ENCODE data around the gene BTRC. TPM values are rescaled to one million over a fixed set of nuclear protein-coding genes. Genes with fewer than 3 reads are reported as not detected.

BTRC gene
- total and polyA plus RNA-seq, 2 donors (not counting 3 experiments of a cell fraction or from before 2014, with no cell fraction given) = 11.6 to 18.5 TPM

DNA sequence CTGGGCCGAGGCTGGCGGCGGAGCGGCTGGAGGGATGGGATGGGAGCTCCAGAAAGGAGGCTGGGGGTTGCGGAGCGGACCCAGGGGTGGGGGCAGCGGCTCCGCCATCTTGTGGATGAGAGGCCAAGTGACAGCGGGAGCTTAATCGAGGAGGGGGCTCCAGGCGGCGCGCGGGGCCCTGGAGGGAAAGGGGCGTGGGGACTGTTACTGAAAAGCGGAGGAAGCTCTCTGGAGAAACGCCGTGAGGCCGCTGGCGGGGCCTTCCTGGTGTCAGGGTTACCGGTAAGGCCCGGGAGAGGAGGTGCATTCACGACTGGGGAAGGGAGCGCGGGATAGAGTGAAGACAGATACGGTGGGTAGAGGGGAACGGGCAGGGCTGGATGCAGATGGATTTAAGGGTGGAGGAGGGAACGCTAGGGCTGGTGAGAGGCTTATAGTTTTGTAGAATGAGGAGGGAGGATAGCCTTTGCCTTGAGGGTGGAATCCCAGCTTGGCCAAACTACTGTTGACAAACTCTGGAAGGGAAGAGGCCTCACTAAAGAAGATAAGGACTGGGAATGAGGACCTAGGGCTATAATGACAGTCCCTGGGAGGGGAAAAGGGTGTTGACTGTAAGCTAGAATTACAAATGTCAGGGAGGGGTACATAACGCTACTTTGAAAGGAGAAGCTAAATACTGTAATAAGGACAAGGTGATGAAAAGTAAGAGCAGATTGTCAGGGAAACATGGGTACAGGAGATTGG lies 535 bp downstream of the BTRC start:
- Histone ChIP-seq H3K9me3 (replicated peaks; ENCODE audit: control insufficient read depth, insufficient read depth, low read length) (no peaks in the 10 kb centered on the region), H3K27ac (ENCODE audit: insufficient read depth, low read depth, low read length) (peak overlapping the region; percentile 61), H3K36me3 (ENCODE audit: control insufficient read depth in 2 of 2, extremely low read depth in 1 of 2, insufficient read depth in 2 of 2, low read length in 2 of 2) (no peaks in the 10 kb centered on the region), H3K9ac (replicated peaks; ENCODE audit: extremely low read depth, insufficient read depth, low read length) (peak overlapping the region; percentile 73), H3K4me3 (replicated peaks in 1 of 3; ENCODE audit: insufficient read depth in 1 of 3, low read depth in 1 of 3, low read length in 3 of 3) (peak overlapping the region; percentile 73 to 97 (median 76)), H3K4me2 (ENCODE audit: insufficient read depth, low read length) (peak overlapping the region; percentile 91), H3K27me3 (ENCODE audit: control insufficient read depth in 2 of 2, insufficient read depth in 2 of 2, low read length in 2 of 2) (peaks cover 2 to 6% of the 10 kb centered on the region in 2 experiments), H4K20me1 (replicated peaks; ENCODE audit: control insufficient read depth, extremely low read depth, insufficient read depth, low read length) (no peaks in the 10 kb centered on the region), H3K9me1 (replicated peaks; ENCODE audit: control insufficient read depth, extremely low read depth, insufficient read depth, low read length) (no peaks in the 10 kb centered on the region), H3K4me1 (ENCODE audit: control insufficient read depth, extremely low read depth, insufficient read depth, low read length) (peaks cover 11% of the 10 kb centered on the region), H3K79me2 (ENCODE audit: control insufficient read depth, insufficient read depth, low read length) (peaks cover 13% of the 10 kb centered on the region), H2AFZ (ENCODE audit: low read depth, low read length) (peak overlapping the region; percentile 92)
- POLR2A ChIA-PET = interaction anchor here (0.6 kb wide), 1 partner anchor 404 kb away, joined by 3 read pairs; no protein-coding TSS in a partner anchor
- TF ChIP-seq, protein P1, sequence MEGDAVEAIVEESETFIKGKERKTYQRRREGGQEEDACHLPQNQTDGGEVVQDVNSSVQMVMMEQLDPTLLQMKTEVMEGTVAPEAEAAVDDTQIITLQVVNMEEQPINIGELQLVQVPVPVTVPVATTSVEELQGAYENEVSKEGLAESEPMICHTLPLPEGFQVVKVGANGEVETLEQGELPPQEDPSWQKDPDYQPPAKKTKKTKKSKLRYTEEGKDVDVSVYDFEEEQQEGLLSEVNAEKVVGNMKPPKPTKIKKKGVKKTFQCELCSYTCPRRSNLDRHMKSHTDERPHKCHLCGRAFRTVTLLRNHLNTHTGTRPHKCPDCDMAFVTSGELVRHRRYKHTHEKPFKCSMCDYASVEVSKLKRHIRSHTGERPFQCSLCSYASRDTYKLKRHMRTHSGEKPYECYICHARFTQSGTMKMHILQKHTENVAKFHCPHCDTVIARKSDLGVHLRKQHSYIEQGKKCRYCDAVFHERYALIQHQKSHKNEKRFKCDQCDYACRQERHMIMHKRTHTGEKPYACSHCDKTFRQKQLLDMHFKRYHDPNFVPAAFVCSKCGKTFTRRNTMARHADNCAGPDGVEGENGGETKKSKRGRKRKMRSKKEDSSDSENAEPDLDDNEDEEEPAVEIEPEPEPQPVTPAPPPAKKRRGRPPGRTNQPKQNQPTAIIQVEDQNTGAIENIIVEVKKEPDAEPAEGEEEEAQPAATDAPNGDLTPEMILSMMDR (IDR thresholded peaks at IDR 0.05; ENCODE audit: extremely low read depth in 1 of 2, insufficient read depth in 1 of 2, low read depth in 1 of 2, low read length in 2 of 2) = no peak
- TF ChIP-seq MYC (IDR thresholded peaks at IDR 0.05; ENCODE audit: low read depth, low read length) (no peak), POLR2A (IDR thresholded peaks at IDR 0.05; ENCODE audit: low read depth, low read length) (no peak), FOS (IDR thresholded peaks at IDR 0.05; ENCODE audit: borderline replicate concordance, insufficient read depth, low read length) (no peak), POLR2AphosphoS5 (IDR thresholded peaks at IDR 0.05; ENCODE audit: insufficient read depth, low read depth, low read length) (no peak), EZH2 (IDR thresholded peaks at IDR 0.05; ENCODE audit: borderline replicate concordance, low read depth, low read length, severe bottlenecking) (no peak), GATA2 (IDR thresholded peaks at IDR 0.05; ENCODE audit: insufficient read depth, insufficient read length, low read depth, low read length) (no peak), JUN (IDR thresholded peaks at IDR 0.05; ENCODE audit: borderline replicate concordance, insufficient read depth, insufficient read length, low read depth) (no peak)
- TF ChIP-seq, protein P2, sequence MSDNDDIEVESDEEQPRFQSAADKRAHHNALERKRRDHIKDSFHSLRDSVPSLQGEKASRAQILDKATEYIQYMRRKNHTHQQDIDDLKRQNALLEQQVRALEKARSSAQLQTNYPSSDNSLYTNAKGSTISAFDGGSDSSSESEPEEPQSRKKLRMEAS (IDR thresholded peaks at IDR 0.05; ENCODE audit: insufficient read depth, insufficient read length) = no peak
- FAIRE-seq (no peak), DNase-seq (ENCODE audit: low read depth, low spot score) (no peak)
- BruUV-seq (replicated peaks) = no TSS peak
- dilution Hi-C loops (cut with MboI; ENCODE audit: extremely low pct_ligation_motif_present, low sequenced_read_pairs) (no loop called here), intact Hi-C loops (cut with micrococcal nuclease) (loop anchor here (1.0 to 5.0 kb wide), 2 partner anchors 12 to 88 kb away; no protein-coding TSS in a partner anchor)
- CTCF ChIA-PET = interaction anchor here (0.6 to 3.3 kb wide), 11 partner anchors 9 to 113 kb away, joined by 3 to 19 read pairs (median 3); no protein-coding TSS in a partner anchor
